ENCODE measurements around the gene SMC2. TPM values are rescaled to one million over a fixed set of nuclear protein-coding genes. Genes with fewer than 3 reads are reported as not detected.

The SMC2 gene
- total and polyA plus RNA-seq, 10 of the 15 experiments (the other 5 are each of a cell fraction or from before 2014, with no cell fraction given): 22.9 to 116 (median 50.0) TPM

- peak overlapping the region; percentile 73 for H3K4me2 ChIP-seq (ENCODE audit: control insufficient read depth, insufficient read depth)
- no peak for ATAC-seq
- intact Hi-C loops (cut with micrococcal nuclease; ENCODE audit: unreplicated experiment) (loop anchor here (5.0 kb wide), 2 partner anchors 305 to 655 kb away; partner anchors contain the start of gene NIPSNAP3A), in situ Hi-C loops (cut with MboI) (no loop called here)
- 86% methylated on average over 2 of the region's 2 CpGs for WGBS (ENCODE audit: insufficient coverage, insufficient replicate concordance, low lambda C conversion rate, missing lambda C conversion rate)
- SMC1A ChIA-PET (ENCODE audit: uncharacterized antibody, unreplicated experiment): interaction anchor here (0.7 to 3.1 kb wide), 5 partner anchors 18 to 402 kb away, joined by 3 to 11 read pairs (median 3); no protein-coding TSS in a partner anchor
- peaks cover 34% of the 10 kb centered on the region for H3K79me2 ChIP-seq (ENCODE audit: control insufficient read depth, insufficient read depth, low read length)
- no peaks in the 10 kb centered on the region for H3K27me3 ChIP-seq (replicated peaks in 1 of 2; ENCODE audit: control insufficient read depth in 2 of 2, insufficient read depth in 2 of 2, low read length in 1 of 2)
- H3K9ac ChIP-seq (ENCODE audit: control insufficient read depth, insufficient read depth, low read length): peak overlapping the region; percentile 95; the same call in 1 of the 2 replicates
- peaks cover 22% of the 10 kb centered on the region for H3K4me1 ChIP-seq (ENCODE audit: control insufficient read depth, insufficient read depth, low read length)
- RAD21 ChIA-PET (ENCODE audit: unreplicated experiment): interaction anchor here (0.8 to 1.5 kb wide), 3 partner anchors 10 to 302 kb away, joined by 3 to 4 read pairs (median 3); no protein-coding TSS in a partner anchor
- no TSS peak for BruUV-seq (replicated peaks)
- H4K20me1 ChIP-seq (ENCODE audit: control insufficient read depth, insufficient read depth): no peaks in the 10 kb centered on the region
- FAIRE-seq: no peak
- H3K27ac ChIP-seq (ENCODE audit: control insufficient read depth, insufficient read depth): no peak overlapping the region; the same call in 1 of the 2 replicates
- peak overlapping the region; percentile 99; the same call in 1 of the 2 replicates for H3K4me3 ChIP-seq
- POLR2A ChIA-PET: no interaction called here
- CTCF ChIA-PET: interaction anchor here (0.7 to 3.2 kb wide), 6 partner anchors 10 to 776 kb away, joined by 3 to 10 read pairs (median 4); no protein-coding TSS in a partner anchor
- no peaks in the 10 kb centered on the region; the same call in 2 of the 3 replicates for H3K9me3 ChIP-seq (replicated peaks; ENCODE audit: control insufficient read depth, insufficient read depth, low read length)
- no peak for DNase-seq (ENCODE audit: low read depth, low spot score)
- H3K36me3 ChIP-seq (ENCODE audit: control insufficient read depth in 2 of 2, insufficient read depth in 2 of 2, low read length in 1 of 2): no peaks in the 10 kb centered on the region
- H2AFZ ChIP-seq (ENCODE audit: control insufficient read depth, low read depth, low read length): peak overlapping the region; percentile 13; the same call in 1 of the 2 replicates
- TF ChIP-seq CHD1 (IDR thresholded peaks at IDR 0.05; ENCODE audit: low read depth, low read length) (no peak), CHD2 (IDR thresholded peaks at IDR 0.05; ENCODE audit: borderline replicate concordance, low read depth, low read length) (no peak), PBX3 (IDR thresholded peaks at IDR 0.05; ENCODE audit: insufficient replicate concordance, low read depth, low read length) (no peak), IRF4 (IDR thresholded peaks at IDR 0.05; ENCODE audit: low read depth, low read length) (no peak), REST (IDR thresholded peaks at IDR 0.05; ENCODE audit: low read depth, low read length) (no peak), RELB (IDR thresholded peaks at IDR 0.05; ENCODE audit: low read depth) (no peak), ZBTB40 (IDR thresholded peaks at IDR 0.05; ENCODE audit: borderline replicate concordance) (no peak), NR2C2 (IDR thresholded peaks at IDR 0.05; ENCODE audit: borderline replicate concordance, control insufficient read depth, insufficient read length, low read depth) (no peak), SMAD5 (IDR thresholded peaks at IDR 0.05; ENCODE audit: low read depth) (no peak), NRF1 (conservative IDR thresholded peaks at IDR 0.05; ENCODE audit: low read depth, low read length) (no peak)
Measured at GRCh38 chr9:104092192-104092591, 1.9 kb upstream of the SMC2 start.

All from GM12878 (cell line).